Measurements from ENCODE around the gene TMPRSS4. TPM values are rescaled to one million over a fixed set of nuclear protein-coding genes. Genes with fewer than 3 reads are reported as not detected.

Gene TMPRSS4
- total and polyA plus RNA-seq, 7 donors: 0.12 to 0.47 TPM; not detected in 5

DNA sequence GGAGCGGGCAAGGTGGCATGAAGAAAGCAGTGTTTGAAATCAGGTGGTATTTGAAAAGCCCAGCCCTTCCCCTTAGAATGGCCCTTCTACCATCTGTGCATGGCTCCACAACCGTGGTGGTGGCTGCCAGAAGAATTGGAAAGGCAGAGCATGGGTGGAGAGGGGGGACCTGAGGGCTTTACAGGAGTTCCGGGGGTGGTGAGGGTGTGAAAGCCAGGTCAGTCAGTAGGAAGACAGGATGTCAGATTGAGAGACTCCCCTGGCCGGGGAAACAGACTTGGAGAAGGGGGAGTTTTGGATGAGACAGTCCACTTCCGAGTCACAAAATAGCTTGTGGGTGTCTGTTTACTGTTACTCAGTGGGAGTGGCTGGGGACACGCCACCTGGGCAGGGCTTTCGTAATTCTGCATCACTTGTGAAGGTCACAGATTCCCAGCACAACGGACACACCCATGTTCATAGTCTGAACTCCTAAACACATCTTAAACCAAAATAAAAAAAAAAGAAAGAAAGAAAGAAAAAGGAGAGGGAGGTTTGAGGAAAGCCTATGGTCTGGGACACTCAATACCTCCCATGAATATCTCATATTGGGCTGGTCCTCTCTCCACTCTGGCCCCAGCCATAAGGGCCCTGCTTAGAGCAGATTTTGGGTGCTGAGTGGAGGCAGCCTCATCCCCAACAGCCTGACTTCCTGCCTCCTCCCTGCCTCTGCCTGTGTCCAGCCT lies 34.3 kb downstream of the TMPRSS4 start:
- Histone ChIP-seq H3K27ac (no peak overlapping the region), H3K4me3 (no peak overlapping the region), H3K4me1 (peaks cover 4% of the 10 kb centered on the region), H3K36me3 (ENCODE audit: insufficient read depth in 1 of 2, low read depth in 1 of 2) (no peaks in the 10 kb centered on the region), H3K27me3 (ENCODE audit: insufficient read depth in 3 of 3, low read length in 2 of 3) (peaks cover 0 to under 1% (median 0%) of the 10 kb centered on the region in 3 donors), H3K9me3 (no peaks in the 10 kb centered on the region)
- DNase-seq: no peak
- peak in 2 of 4 donors; percentile 40 to 46 for ATAC-seq
- intact Hi-C loops (cut with DNase I): no loop called here
- 65 to 74% (median 67%) methylated on average over 8 of the region's 8 CpGs for WGBS, 3 donors
- TF ChIP-seq, protein P1, sequence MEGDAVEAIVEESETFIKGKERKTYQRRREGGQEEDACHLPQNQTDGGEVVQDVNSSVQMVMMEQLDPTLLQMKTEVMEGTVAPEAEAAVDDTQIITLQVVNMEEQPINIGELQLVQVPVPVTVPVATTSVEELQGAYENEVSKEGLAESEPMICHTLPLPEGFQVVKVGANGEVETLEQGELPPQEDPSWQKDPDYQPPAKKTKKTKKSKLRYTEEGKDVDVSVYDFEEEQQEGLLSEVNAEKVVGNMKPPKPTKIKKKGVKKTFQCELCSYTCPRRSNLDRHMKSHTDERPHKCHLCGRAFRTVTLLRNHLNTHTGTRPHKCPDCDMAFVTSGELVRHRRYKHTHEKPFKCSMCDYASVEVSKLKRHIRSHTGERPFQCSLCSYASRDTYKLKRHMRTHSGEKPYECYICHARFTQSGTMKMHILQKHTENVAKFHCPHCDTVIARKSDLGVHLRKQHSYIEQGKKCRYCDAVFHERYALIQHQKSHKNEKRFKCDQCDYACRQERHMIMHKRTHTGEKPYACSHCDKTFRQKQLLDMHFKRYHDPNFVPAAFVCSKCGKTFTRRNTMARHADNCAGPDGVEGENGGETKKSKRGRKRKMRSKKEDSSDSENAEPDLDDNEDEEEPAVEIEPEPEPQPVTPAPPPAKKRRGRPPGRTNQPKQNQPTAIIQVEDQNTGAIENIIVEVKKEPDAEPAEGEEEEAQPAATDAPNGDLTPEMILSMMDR (IDR thresholded peaks at IDR 0.05): no peak

DNA sequence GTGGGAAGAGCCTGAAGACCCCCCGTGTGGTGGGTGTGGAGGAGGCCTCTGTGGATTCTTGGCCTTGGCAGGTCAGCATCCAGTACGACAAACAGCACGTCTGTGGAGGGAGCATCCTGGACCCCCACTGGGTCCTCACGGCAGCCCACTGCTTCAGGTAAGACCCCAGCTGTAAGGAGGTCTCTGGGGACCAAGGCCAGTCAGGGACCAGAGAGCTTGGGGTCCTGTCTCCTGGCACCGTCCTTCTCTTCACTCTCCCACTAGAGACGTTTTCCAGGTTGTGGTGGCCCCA lies 34.8 kb downstream of the TMPRSS4 start:
- H3K9me3 ChIP-seq: no peaks in the 10 kb centered on the region
- no peaks in the 10 kb centered on the region for H3K36me3 ChIP-seq (ENCODE audit: insufficient read depth in 1 of 2, low read depth in 1 of 2)
- no peak for DNase-seq
- 80 to 88% (median 87%) methylated on average over 6 of the region's 6 CpGs for WGBS, 3 donors
- peaks cover 4% of the 10 kb centered on the region for H3K4me1 ChIP-seq
- peaks cover 0 to 2% (median 0%) of the 10 kb centered on the region in 3 donors for H3K27me3 ChIP-seq (ENCODE audit: insufficient read depth in 3 of 3, low read length in 2 of 3)
- TF ChIP-seq, protein P1 (IDR thresholded peaks at IDR 0.05): no peak
- intact Hi-C loops (cut with DNase I): no loop called here
- ATAC-seq: no peak
- no peak overlapping the region for H3K27ac ChIP-seq
- no peak overlapping the region for H3K4me3 ChIP-seq

DNA sequence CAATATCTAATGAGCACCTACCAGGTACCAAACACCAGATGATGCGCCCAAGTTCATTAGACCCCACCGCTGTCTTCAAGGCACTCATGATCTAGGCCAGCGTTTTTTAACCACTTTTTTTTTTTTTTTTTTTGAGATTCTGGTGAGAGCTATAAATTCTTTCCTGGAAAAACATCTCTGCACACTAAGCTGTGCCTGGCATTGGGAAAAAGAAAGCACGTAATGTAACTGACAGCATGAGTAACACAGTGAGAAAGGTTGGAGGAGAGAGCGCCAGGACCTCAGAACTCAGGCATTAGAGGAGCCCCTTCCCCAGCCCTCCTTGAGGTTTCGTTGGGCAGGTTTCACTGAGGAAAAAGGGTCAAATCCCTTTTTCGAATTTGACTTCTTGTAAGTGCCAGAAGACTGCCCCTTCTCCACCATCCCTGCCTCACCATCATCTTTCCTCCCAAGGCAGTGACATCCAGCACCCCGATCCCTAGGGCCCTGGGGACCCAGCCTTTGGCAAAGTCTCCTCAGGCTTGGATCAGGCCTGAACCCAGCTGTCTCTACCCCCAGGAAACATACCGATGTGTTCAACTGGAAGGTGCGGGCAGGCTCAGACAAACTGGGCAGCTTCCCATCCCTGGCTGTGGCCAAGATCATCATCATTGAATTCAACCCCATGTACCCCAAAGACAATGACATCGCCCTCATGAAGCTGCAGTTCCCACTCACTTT lies 36.0 kb downstream of the TMPRSS4 start:
- ATAC-seq: no peak
- Histone ChIP-seq H3K4me3 (no peak overlapping the region), H3K4me1 (peaks cover 4% of the 10 kb centered on the region), H3K27me3 (ENCODE audit: insufficient read depth in 3 of 3, low read length in 2 of 3) (peaks cover 0 to 2% (median 0%) of the 10 kb centered on the region in 3 donors), H3K36me3 (ENCODE audit: insufficient read depth in 1 of 2, low read depth in 1 of 2) (no peaks in the 10 kb centered on the region), H3K27ac (no peak overlapping the region), H3K9me3 (no peaks in the 10 kb centered on the region)
- TF ChIP-seq, protein P1 (IDR thresholded peaks at IDR 0.05): no peak
- intact Hi-C loops (cut with DNase I): no loop called here
- WGBS, 3 donors: 76 to 88% (median 82%) methylated on average over 11 of the region's 11 CpGs
- DNase-seq: no peak

DNA sequence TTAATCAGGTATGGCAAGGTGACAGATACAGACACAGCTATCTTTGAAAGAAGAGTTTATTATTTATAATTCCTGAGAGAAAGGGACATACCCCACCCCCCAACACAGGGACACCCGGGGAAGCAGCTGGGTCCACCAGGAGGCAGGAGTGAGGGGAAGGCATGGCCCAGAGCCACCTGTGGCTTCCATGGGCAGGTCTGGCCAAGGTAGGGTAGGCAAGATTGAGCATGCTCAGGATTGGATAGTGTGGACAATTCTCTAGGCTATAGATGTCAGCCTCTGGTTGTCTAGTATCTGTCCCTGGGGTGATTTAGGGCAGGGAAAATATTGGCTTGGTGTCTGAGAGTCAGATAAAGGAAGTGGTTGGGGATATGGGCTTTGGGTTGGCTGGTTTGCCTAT lies 37.4 kb downstream of the TMPRSS4 start:
- 63 to 75% (median 69%) methylated on average over 1 of the region's 1 CpG for WGBS, 3 donors
- no peaks in the 10 kb centered on the region for H3K9me3 ChIP-seq

More for the DNA sequence above, 37.4 kb downstream of the TMPRSS4 start:
- Histone ChIP-seq H3K27me3 (ENCODE audit: insufficient read depth in 3 of 3, low read length in 2 of 3) (peaks cover 0 to 2% (median 0%) of the 10 kb centered on the region in 3 donors), H3K4me3 (no peak overlapping the region), H3K27ac (no peak overlapping the region), H3K36me3 (ENCODE audit: insufficient read depth in 1 of 2, low read depth in 1 of 2) (no peaks in the 10 kb centered on the region), H3K4me1 (peaks cover 4% of the 10 kb centered on the region)
- TF ChIP-seq, protein P1 (IDR thresholded peaks at IDR 0.05): no peak
- DNase-seq (no peak), ATAC-seq (no peak)
- intact Hi-C loops (cut with DNase I): no loop called here

Measured in psoas muscle (tissue), 8 donors.